Natural killer cell (primary cell): ENCODE results near the gene PCYOX1L. TPM values are rescaled to one million over a fixed set of nuclear protein-coding genes. Genes with fewer than 3 reads are reported as not detected.

Source experiments
- ATAC-seq, 3 donors: fragments of 150-1000 bp in 2 of 3; fragments of 200-7000 bp in 1 of 3; cut with Tn5 transposase; 1 replicate in 1 of 3; 2 replicates in 2 of 3; pipeline ENCODE4 v1.10.0; 2021; ENCODE audit warnings: mild to moderate bottlenecking in 2 of 3, moderate library complexity in 2 of 3
- DNase-seq, 2 donors: peaks; one replicate each; pipeline versions ENCODE4 v3.0.0 to v3.0.0-alpha.2; 2013 to 2021; ENCODE audit warnings: mixed read lengths in 1 of 2
- H3K27ac ChIP-seq: one replicate; pipeline ENCODE4 v1.5.1; 2013; ENCODE audit warnings: mild to moderate bottlenecking, low read length
- H3K27me3 ChIP-seq: one replicate; pipeline ENCODE4 v1.6.1; 2013; ENCODE audit warnings: low read length; ENCODE audit not compliant: control insufficient read depth, insufficient read depth
- H3K36me3 ChIP-seq: one replicate; pipeline ENCODE4 v1.6.1; 2013; ENCODE audit warnings: low read length; ENCODE audit not compliant: control insufficient read depth, insufficient read depth
- H3K4me1 ChIP-seq: one replicate; pipeline ENCODE4 v1.6.1; 2013; ENCODE audit warnings: low read length; ENCODE audit not compliant: control insufficient read depth, insufficient read depth
- H3K4me3 ChIP-seq: one replicate; pipeline ENCODE4 v1.5.1; 2013; ENCODE audit warnings: low read length
- H3K9me3 ChIP-seq: one replicate; pipeline ENCODE4 v1.6.1; 2013; ENCODE audit warnings: low read length; ENCODE audit not compliant: control insufficient read depth, insufficient read depth
- H3K27ac Mint-ChIP-seq, 2 donors: one replicate each; pipeline ENCODE4 v1.8.0; 2022; ENCODE audit warnings: mild to moderate bottlenecking in 2 of 2, mixed read lengths in 2 of 2, moderate library complexity in 1 of 2
- H3K27me3 Mint-ChIP-seq, 2 donors: one replicate each; pipeline ENCODE4 v1.8.0; 2022; ENCODE audit warnings: low read depth in 2 of 2, mixed read lengths in 2 of 2
- H3K36me3 Mint-ChIP-seq: one replicate; pipeline ENCODE4 v1.8.0; 2022; ENCODE audit warnings: mixed read lengths
- H3K4me1 Mint-ChIP-seq, 2 donors: one replicate each; pipeline ENCODE4 v1.8.0; 2022; ENCODE audit warnings: mixed read lengths in 2 of 2
- H3K4me3 Mint-ChIP-seq: one replicate; pipeline ENCODE4 v1.8.0; 2022; ENCODE audit warnings: mild to moderate bottlenecking, moderate library complexity, mixed read lengths
- H3K9me3 Mint-ChIP-seq, 2 donors: one replicate each; pipeline ENCODE4 v1.8.0; 2022; ENCODE audit warnings: mixed read lengths in 2 of 2
- CTCF ChIP-seq: fragments of 200-600 bp; IDR thresholded peaks from one replicate; pipeline ENCODE4 v1.8.0; 2022; ENCODE audit warnings: antibody characterized with exemption
- WGBS: methylation state at CpG from one replicate; pipeline ENCODE4 v1.1.7; 2013; ENCODE audit warnings: missing lambda C conversion rate; ENCODE audit not compliant: insufficient coverage; 5-methylcytosine and 5-hydroxymethylcytosine counted together
- intact Hi-C: fragments of 100-400 bp; cut with micrococcal nuclease; formaldehyde crosslinking; loops from one replicate; pipeline ENCODE4 v1.14.2; 2022
- total RNA-seq, 4 donors: library from RNA; stranded (reverse); fragments of 120-200 nt in 1 of 4; gene quantifications; one replicate each; pipeline versions ENCODE4 v1.2.3 to v1.2.4, GENCODE V29; 2013 to 2022

PCYOX1L gene
- total RNA-seq, 3 donors from 2014 or later (not counting 1 experiment from before 2014, with no cell fraction given): 16.6 to 18.1 (median 16.8) TPM

GRCh38 chr5:149324641-149325040 is 33.2 kb upstream of the PCYOX1L start:
- DNase-seq (no peak), ATAC-seq (no peak)
- Histone ChIP-seq H3K4me1 (no peaks in the 10 kb centered on the region), H3K36me3 (no peaks in the 10 kb centered on the region), H3K9me3 (no peaks in the 10 kb centered on the region), H3K27me3 (no peaks in the 10 kb centered on the region), H3K27ac (no peak overlapping the region), H3K4me3 (no peak overlapping the region)
- Mint-ChIP-seq H3K36me3 (no peaks in the 10 kb centered on the region), H3K4me1 (no peaks in the 10 kb centered on the region), H3K27me3 (no peaks in the 10 kb centered on the region), H3K27ac (no peak overlapping the region), H3K9me3 (no peaks in the 10 kb centered on the region), H3K4me3 (no peak overlapping the region)
- 100% methylated on average over 2 of the region's 2 CpGs for WGBS
- intact Hi-C loops: no loop called here
- TF ChIP-seq CTCF: no peak

DNA sequence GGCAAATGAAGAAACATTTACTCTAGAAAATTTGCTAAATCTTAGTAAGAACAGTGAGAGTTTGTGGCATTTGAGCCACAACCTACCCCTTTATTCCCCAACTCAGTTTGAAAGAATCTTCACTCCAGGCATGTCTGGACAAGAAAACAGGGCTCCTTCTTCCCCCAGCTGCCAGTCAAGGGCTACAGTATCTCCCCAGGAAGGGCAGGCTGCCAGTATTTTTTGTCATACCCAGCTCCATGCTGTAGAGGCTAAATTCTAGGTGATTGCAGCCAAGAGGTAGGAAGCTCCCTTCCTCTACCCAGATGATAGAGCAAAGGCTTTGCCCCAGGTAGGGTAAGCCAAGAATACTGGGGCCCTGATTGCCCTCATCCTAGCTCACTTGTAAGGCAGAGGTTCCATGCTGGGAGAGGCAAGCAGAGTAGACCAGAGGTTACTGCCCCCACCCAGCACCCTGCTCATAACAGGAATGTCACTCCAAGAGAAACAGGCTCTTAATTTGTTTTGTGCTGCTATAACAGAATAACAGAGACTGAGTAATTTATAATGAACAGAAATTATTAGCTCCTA is 32.6 kb upstream of the PCYOX1L start:
- no peak overlapping the region for H3K27ac ChIP-seq
- H3K4me3 Mint-ChIP-seq: no peak overlapping the region
- no peak overlapping the region for H3K4me3 ChIP-seq
- ATAC-seq (no peak), DNase-seq (no peak)
- H3K9me3 Mint-ChIP-seq: no peaks in the 10 kb centered on the region
- no peak overlapping the region for H3K27ac Mint-ChIP-seq
- no peaks in the 10 kb centered on the region for H3K36me3 ChIP-seq
- H3K27me3 Mint-ChIP-seq: no peaks in the 10 kb centered on the region
- H3K27me3 ChIP-seq: no peaks in the 10 kb centered on the region
- H3K9me3 ChIP-seq: no peaks in the 10 kb centered on the region
- TF ChIP-seq CTCF: no peak
- H3K36me3 Mint-ChIP-seq: no peaks in the 10 kb centered on the region
- H3K4me1 ChIP-seq: no peaks in the 10 kb centered on the region
- intact Hi-C loops: no loop called here
- no peaks in the 10 kb centered on the region for H3K4me1 Mint-ChIP-seq

DNA sequence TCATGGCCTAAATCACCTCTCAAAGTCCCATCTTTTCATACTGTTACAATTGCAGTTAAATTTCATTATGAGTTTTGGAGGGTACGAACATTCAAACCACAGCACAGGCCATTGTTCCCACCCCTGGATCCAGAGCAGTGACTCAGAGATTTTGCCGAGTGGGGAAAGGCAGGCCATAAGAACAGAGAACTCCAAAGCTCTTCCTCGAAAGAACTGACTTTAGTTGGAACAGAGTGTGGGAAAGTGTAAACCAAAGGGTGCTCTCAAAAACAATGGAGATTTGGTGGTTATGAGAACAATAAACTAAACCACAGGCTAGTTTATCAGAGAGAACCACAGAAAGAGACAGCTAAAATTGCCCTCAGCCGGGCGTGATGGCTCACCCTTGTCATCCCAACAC is 32.0 kb upstream of the PCYOX1L start:
- Histone ChIP-seq H3K9me3 (no peaks in the 10 kb centered on the region), H3K4me1 (no peaks in the 10 kb centered on the region), H3K27ac (no peak overlapping the region), H3K27me3 (no peaks in the 10 kb centered on the region), H3K36me3 (no peaks in the 10 kb centered on the region), H3K4me3 (no peak overlapping the region)
- Mint-ChIP-seq H3K36me3 (no peaks in the 10 kb centered on the region), H3K4me1 (no peaks in the 10 kb centered on the region), H3K27ac (no peak overlapping the region), H3K9me3 (no peaks in the 10 kb centered on the region), H3K27me3 (no peaks in the 10 kb centered on the region), H3K4me3 (no peak overlapping the region)
- intact Hi-C loops: no loop called here
- WGBS: 90% methylated on average over 5 of the region's 5 CpGs
- TF ChIP-seq CTCF: no peak
- DNase-seq (no peak), ATAC-seq (no peak)

- Histone ChIP-seq H3K36me3 (no peaks in the 10 kb centered on the region), H3K27ac (no peak overlapping the region), H3K27me3 (no peaks in the 10 kb centered on the region), H3K4me1 (no peaks in the 10 kb centered on the region), H3K9me3 (no peaks in the 10 kb centered on the region), H3K4me3 (no peak overlapping the region)
- Mint-ChIP-seq H3K9me3 (no peaks in the 10 kb centered on the region), H3K27me3 (no peaks in the 10 kb centered on the region), H3K36me3 (no peaks in the 10 kb centered on the region), H3K4me1 (no peaks in the 10 kb centered on the region), H3K4me3 (no peak overlapping the region), H3K27ac (no peak overlapping the region)
- WGBS: 90% methylated on average over 3 of the region's 3 CpGs
- TF ChIP-seq CTCF: no peak
- intact Hi-C loops: no loop called here
- ATAC-seq (no peak), DNase-seq (no peak)
Observed at GRCh38 chr5:149326611-149327010, 31.2 kb upstream of the PCYOX1L start.
